ENCODE measurements around the gene ARSJ. TPM values are rescaled to one million over a fixed set of nuclear protein-coding genes. Genes with fewer than 3 reads are reported as not detected.

ARSJ gene
- total RNA-seq, 4 donors from 2014 or later, result 18.1 to 26.0 (median 21.2) TPM

- H3K4me1 ChIP-seq, result peaks cover 0 to 18% (median 16%) of the 10 kb centered on the region in 4 donors
- intact Hi-C loops (cut with DNase I), result loop anchor here (10.0 kb wide), 3 partner anchors 211 to 571 kb away; partner anchors contain the start of gene CAMK2D
- H3K4me3 ChIP-seq, result peak overlapping the region; percentile 68 to 72 (median 70)
- no peak for DNase-seq (ENCODE audit: extremely low spot score)
- H3K9me3 ChIP-seq, result peaks cover 0 to 8% (median 0%) of the 10 kb centered on the region in 4 donors
- H3K36me3 ChIP-seq, result no peaks in the 10 kb centered on the region
- TF ChIP-seq, protein P1, sequence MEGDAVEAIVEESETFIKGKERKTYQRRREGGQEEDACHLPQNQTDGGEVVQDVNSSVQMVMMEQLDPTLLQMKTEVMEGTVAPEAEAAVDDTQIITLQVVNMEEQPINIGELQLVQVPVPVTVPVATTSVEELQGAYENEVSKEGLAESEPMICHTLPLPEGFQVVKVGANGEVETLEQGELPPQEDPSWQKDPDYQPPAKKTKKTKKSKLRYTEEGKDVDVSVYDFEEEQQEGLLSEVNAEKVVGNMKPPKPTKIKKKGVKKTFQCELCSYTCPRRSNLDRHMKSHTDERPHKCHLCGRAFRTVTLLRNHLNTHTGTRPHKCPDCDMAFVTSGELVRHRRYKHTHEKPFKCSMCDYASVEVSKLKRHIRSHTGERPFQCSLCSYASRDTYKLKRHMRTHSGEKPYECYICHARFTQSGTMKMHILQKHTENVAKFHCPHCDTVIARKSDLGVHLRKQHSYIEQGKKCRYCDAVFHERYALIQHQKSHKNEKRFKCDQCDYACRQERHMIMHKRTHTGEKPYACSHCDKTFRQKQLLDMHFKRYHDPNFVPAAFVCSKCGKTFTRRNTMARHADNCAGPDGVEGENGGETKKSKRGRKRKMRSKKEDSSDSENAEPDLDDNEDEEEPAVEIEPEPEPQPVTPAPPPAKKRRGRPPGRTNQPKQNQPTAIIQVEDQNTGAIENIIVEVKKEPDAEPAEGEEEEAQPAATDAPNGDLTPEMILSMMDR (IDR thresholded peaks at IDR 0.05), result no peak
- TF ChIP-seq POLR2A (IDR thresholded peaks at IDR 0.05; ENCODE audit: low read depth) (no peak), EP300 (IDR thresholded peaks at IDR 0.05) (no peak), POLR2AphosphoS5 (IDR thresholded peaks at IDR 0.05) (no peak)
- peak overlapping the region in 2 of 4 donors; percentile 7 to 29 for H3K27ac ChIP-seq (replicated peaks in 1 of 4)
- WGBS, result 76% methylated on average over 2 of the region's 2 CpGs
- H3K27me3 ChIP-seq, result no peaks in the 10 kb centered on the region
These were observed 3.9 kb downstream of the ARSJ start for GRCh38 chr4:113975578-113975977.

GRCh38 chr4:113974467-113974866 lies 5.0 kb downstream of the ARSJ start:
- H3K27me3 ChIP-seq, result no peaks in the 10 kb centered on the region
- intact Hi-C loops (cut with DNase I), result loop anchor here (10.0 kb wide), 3 partner anchors 210 to 570 kb away; partner anchors contain the start of gene CAMK2D
- peaks cover 0 to 8% (median 0%) of the 10 kb centered on the region in 4 donors for H3K9me3 ChIP-seq
- H3K4me3 ChIP-seq, result no peak overlapping the region
- peaks cover 0 to 23% (median 18%) of the 10 kb centered on the region in 4 donors for H3K4me1 ChIP-seq
- no peaks in the 10 kb centered on the region for H3K36me3 ChIP-seq
- H3K27ac ChIP-seq (replicated peaks in 1 of 4), result no peak overlapping the region
- no peak for DNase-seq (ENCODE audit: extremely low spot score)
- TF ChIP-seq EP300 (IDR thresholded peaks at IDR 0.05) (no peak), POLR2AphosphoS5 (IDR thresholded peaks at IDR 0.05) (no peak)

- intact Hi-C loops (cut with DNase I), result loop anchor here (10.0 kb wide), 3 partner anchors 209 to 569 kb away; partner anchors contain the start of gene CAMK2D
- Histone ChIP-seq H3K4me3 (no peak overlapping the region), H3K36me3 (no peaks in the 10 kb centered on the region), H3K27ac (replicated peaks in 1 of 4) (no peak overlapping the region), H3K9me3 (peaks cover 0 to 8% (median 0%) of the 10 kb centered on the region in 4 donors), H3K4me1 (peaks cover 0 to 34% (median 24%) of the 10 kb centered on the region in 4 donors), H3K27me3 (no peaks in the 10 kb centered on the region)
- no peak for DNase-seq (ENCODE audit: extremely low spot score)
- WGBS, result 96% methylated on average over 3 of the region's 3 CpGs
- TF ChIP-seq, protein P1 (IDR thresholded peaks at IDR 0.05), result no peak
- TF ChIP-seq POLR2AphosphoS5 (IDR thresholded peaks at IDR 0.05), result no peak
These were observed 6.1 kb downstream of the ARSJ start for GRCh38 chr4:113973345-113973744.

- H3K4me1 ChIP-seq, result peaks cover 0 to 40% (median 25%) of the 10 kb centered on the region in 4 donors
- H3K36me3 ChIP-seq, result no peaks in the 10 kb centered on the region
- WGBS, result 83% methylated on average over 4 of the region's 4 CpGs
- TF ChIP-seq, protein P1 (IDR thresholded peaks at IDR 0.05), result no peak
- TF ChIP-seq EP300 (IDR thresholded peaks at IDR 0.05) (no peak), POLR2A (IDR thresholded peaks at IDR 0.05; ENCODE audit: low read depth) (no peak)
- no peak overlapping the region for H3K4me3 ChIP-seq
- H3K9me3 ChIP-seq, result peaks cover 0 to 8% (median 0%) of the 10 kb centered on the region in 4 donors
- DNase-seq (ENCODE audit: extremely low spot score), result no peak
- no peaks in the 10 kb centered on the region for H3K27me3 ChIP-seq
- H3K27ac ChIP-seq (replicated peaks in 1 of 4), result peak overlapping the region in 2 of 4 donors; percentile 8 to 19
- intact Hi-C loops (cut with DNase I), result loop anchor here (10.0 kb wide), 3 partner anchors 208 to 568 kb away; partner anchors contain the start of gene CAMK2D
These were observed 6.7 kb downstream of the ARSJ start for GRCh38 chr4:113972781-113973180.

DNA sequence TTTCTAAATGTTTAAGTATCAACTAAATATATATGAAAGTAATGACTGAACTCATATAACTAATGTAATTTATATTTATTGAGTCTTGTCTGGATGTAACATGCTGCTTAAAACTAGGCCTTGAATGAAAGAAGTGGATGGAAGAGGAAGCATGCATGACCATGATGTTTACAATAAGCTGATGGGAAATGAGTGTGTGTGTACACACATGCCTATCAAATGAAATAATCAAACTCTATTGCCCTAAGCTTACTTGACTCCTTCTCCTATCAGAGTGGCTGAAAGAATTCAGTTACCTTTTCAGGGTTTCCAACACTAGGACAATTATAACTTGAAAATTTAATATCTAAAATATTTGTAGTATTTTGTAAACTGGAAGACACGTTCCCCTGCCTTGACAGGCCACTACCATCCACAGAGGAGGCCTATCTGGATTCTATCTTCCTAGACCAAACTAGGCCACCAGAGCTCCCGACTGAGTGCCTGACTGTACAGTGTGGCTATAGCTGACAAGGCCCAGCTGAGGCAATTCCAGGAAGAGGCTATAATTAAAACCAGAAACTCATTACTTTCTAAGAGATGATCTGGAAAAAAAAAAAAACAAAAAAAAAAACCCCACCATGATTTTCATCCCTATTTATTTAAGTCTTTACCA lies 7.6 kb downstream of the ARSJ start:
- Histone ChIP-seq H3K27ac (replicated peaks in 1 of 4) (peak overlapping the region in 3 of 4 donors; percentile 17 to 19 (median 18)), H3K4me1 (peaks cover 0 to 40% (median 23%) of the 10 kb centered on the region in 4 donors), H3K36me3 (no peaks in the 10 kb centered on the region), H3K9me3 (peaks cover 0 to 8% (median 0%) of the 10 kb centered on the region in 4 donors), H3K4me3 (no peak overlapping the region), H3K27me3 (no peaks in the 10 kb centered on the region)
- intact Hi-C loops (cut with DNase I), result loop anchor here (10.0 kb wide), 3 partner anchors 207 to 567 kb away; partner anchors contain the start of gene CAMK2D
- 26% methylated on average over 2 of the region's 2 CpGs for WGBS
- no peak for DNase-seq (ENCODE audit: extremely low spot score)
- TF ChIP-seq POLR2A (IDR thresholded peaks at IDR 0.05; ENCODE audit: low read depth), result no peak
- no peak for TF ChIP-seq POLR2AphosphoS5 (IDR thresholded peaks at IDR 0.05)
- TF ChIP-seq EP300 (IDR thresholded peaks at IDR 0.05), result no peak
- TF ChIP-seq, protein P1 (IDR thresholded peaks at IDR 0.05), result no peak

All from esophagus muscularis mucosa (tissue), 4 donors.